Panc1 (cell line): ENCODE data around the gene ZBTB22.

Experiments used
- CTCF ChIP-seq: fragments of 450-650 bp; IDR thresholded peaks from 2 replicates; pipeline ENCODE4 v1.5.1; 2017; ENCODE audit warnings: mild to moderate bottlenecking
- POLR2AphosphoS5 ChIP-seq: IDR thresholded peaks from 2 replicates; pipeline ENCODE4 v1.6.1; 2012; ENCODE audit warnings: mild to moderate bottlenecking, low read depth, low read length, moderate library complexity
- REST ChIP-seq, 2 experiments: IDR thresholded peaks; 2 replicates each; pipeline ENCODE4 v1.6.1; 2011 to 2012; ENCODE audit warnings: low read depth in 2 of 2, control low read depth in 1 of 2, low read length in 1 of 2, mild to moderate bottlenecking in 1 of 2, moderate library complexity in 1 of 2; ENCODE audit not compliant: insufficient read depth in 1 of 2
- TCF7L2 ChIP-seq: IDR thresholded peaks from 2 replicates; pipeline ENCODE4 v1.6.1; 2011; ENCODE audit warnings: mild to moderate bottlenecking, low read depth, low read length, inconsistent platforms

- TF ChIP-seq CTCF: no peak
- peak; percentile 80 for TF ChIP-seq POLR2AphosphoS5
- no peak for TF ChIP-seq REST (IDR thresholded peaks at IDR 0.05; ENCODE audit: insufficient read depth in 1 of 2, low read depth in 2 of 2, low read length in 1 of 2)
- TF ChIP-seq TCF7L2: no peak
Measured at GRCh38 chr6:33317669-33318425, at the start of gene ZBTB22.
